Fibroblast of lung (primary cell): ENCODE results near the gene SREBF1.

Experiments used
- EZH2 ChIP-seq: IDR thresholded peaks from 2 replicates; pipeline ENCODE4 v1.5.1; 2012; ENCODE audit warnings: low read length, control low read depth, mild to moderate bottlenecking; ENCODE audit errors: missing control alignments
- TF ChIP-seq, protein P1 (sequence below), 2 donors: IDR thresholded peaks in 1 of 2; conservative IDR thresholded peaks in 1 of 2; 1 replicate in 1 of 2; 2 replicates in 1 of 2; pipeline ENCODE4 v1.5.1; 2011 to 2012; ENCODE audit warnings: low read length in 2 of 2, control low read depth in 1 of 2, inconsistent platforms in 1 of 2, low read depth in 1 of 2, mild to moderate bottlenecking in 1 of 2

GRCh38 chr17:17763734-17764133, 73.1 kb downstream of the SREBF1 start:
- TF ChIP-seq, protein P1, sequence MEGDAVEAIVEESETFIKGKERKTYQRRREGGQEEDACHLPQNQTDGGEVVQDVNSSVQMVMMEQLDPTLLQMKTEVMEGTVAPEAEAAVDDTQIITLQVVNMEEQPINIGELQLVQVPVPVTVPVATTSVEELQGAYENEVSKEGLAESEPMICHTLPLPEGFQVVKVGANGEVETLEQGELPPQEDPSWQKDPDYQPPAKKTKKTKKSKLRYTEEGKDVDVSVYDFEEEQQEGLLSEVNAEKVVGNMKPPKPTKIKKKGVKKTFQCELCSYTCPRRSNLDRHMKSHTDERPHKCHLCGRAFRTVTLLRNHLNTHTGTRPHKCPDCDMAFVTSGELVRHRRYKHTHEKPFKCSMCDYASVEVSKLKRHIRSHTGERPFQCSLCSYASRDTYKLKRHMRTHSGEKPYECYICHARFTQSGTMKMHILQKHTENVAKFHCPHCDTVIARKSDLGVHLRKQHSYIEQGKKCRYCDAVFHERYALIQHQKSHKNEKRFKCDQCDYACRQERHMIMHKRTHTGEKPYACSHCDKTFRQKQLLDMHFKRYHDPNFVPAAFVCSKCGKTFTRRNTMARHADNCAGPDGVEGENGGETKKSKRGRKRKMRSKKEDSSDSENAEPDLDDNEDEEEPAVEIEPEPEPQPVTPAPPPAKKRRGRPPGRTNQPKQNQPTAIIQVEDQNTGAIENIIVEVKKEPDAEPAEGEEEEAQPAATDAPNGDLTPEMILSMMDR (conservative IDR thresholded peaks at IDR 0.05 in 1 of 2, IDR thresholded peaks at IDR 0.05 in 1 of 2; ENCODE audit: low read depth in 1 of 2, low read length in 2 of 2) = no peak
- TF ChIP-seq EZH2 = no peak
